Suprapubic skin (tissue), 4 donors: ENCODE data around the gene ARL5B. TPM values are rescaled to one million over a fixed set of nuclear protein-coding genes. Genes with fewer than 3 reads are reported as not detected.

Experiments used
- DNase-seq, 2 donors: peaks; one replicate each; pipeline ENCODE4 v3.0.0-alpha.2; 2019; ENCODE audit warnings: low spot score in 2 of 2
- H3K27ac ChIP-seq: fragments of 200-600 bp; sonication (generic); one replicate; pipeline ENCODE4 v1.5.1; 2019
- H3K27me3 ChIP-seq: fragments of 200-600 bp; sonication (generic); one replicate; pipeline ENCODE4 v1.5.1; 2019
- H3K36me3 ChIP-seq: fragments of 200-600 bp; sonication (generic); one replicate; pipeline ENCODE4 v1.5.1; 2019
- H3K4me1 ChIP-seq: fragments of 200-600 bp; sonication (generic); one replicate; pipeline ENCODE4 v1.5.1; 2019
- H3K4me3 ChIP-seq: fragments of 200-600 bp; sonication (generic); one replicate; pipeline ENCODE4 v1.5.1; 2019; ENCODE audit warnings: mild to moderate bottlenecking
- H3K9me3 ChIP-seq: fragments of 200-600 bp; sonication (generic); one replicate; pipeline ENCODE4 v1.5.1; 2019
- CTCF ChIP-seq, 2 donors: fragments of 200-600 bp in 1 of 2; fragments of 450-650 bp in 1 of 2; sonication (generic) in 1 of 2; IDR thresholded peaks; one replicate each; pipeline ENCODE4 v1.5.1; 2016 to 2019; ENCODE audit warnings: antibody characterized with exemption in 2 of 2, mild to moderate bottlenecking in 1 of 2, moderate library complexity in 1 of 2
- EP300 ChIP-seq: sonication (generic); formaldehyde crosslinking; IDR thresholded peaks from one replicate; pipeline ENCODE4 v1.6.1; 2017; ENCODE audit warnings: antibody characterized with exemption
- POLR2A ChIP-seq, 2 donors: fragments of 450-650 bp; IDR thresholded peaks; one replicate each; pipeline ENCODE4 v1.6.1; 2017; ENCODE audit warnings: antibody characterized with exemption in 2 of 2, mild to moderate bottlenecking in 2 of 2, moderate library complexity in 2 of 2
- POLR2AphosphoS5 ChIP-seq, 3 donors: sonication (generic); formaldehyde crosslinking; IDR thresholded peaks; one replicate each; pipeline ENCODE4 v1.6.1; 2017; ENCODE audit warnings: antibody characterized with exemption in 3 of 3
- WGBS: methylation state at CpG from one replicate; pipeline ENCODE4 v1.1.5; 2018; 5-methylcytosine and 5-hydroxymethylcytosine counted together
- total RNA-seq, 4 donors: library from RNA; depleted of rRNA; stranded (reverse); fragments of >200 nt; gene quantifications; one replicate each; pipeline ENCODE4 v1.1.0, GENCODE V29; 2016

Gene ARL5B
- total RNA-seq, 4 donors from 2014 or later = 11.8 to 17.9 (median 14.5) TPM

- no peak for DNase-seq
- Histone ChIP-seq H3K4me1 (peaks cover 31% of the 10 kb centered on the region), H3K27me3 (no peaks in the 10 kb centered on the region), H3K4me3 (no peak overlapping the region), H3K36me3 (no peaks in the 10 kb centered on the region), H3K27ac (no peak overlapping the region), H3K9me3 (no peaks in the 10 kb centered on the region)
- TF ChIP-seq POLR2A (IDR thresholded peaks at IDR 0.05) = no peak
- no peak for TF ChIP-seq EP300
- no peak for TF ChIP-seq CTCF (IDR thresholded peaks at IDR 0.05)
- TF ChIP-seq POLR2AphosphoS5 (IDR thresholded peaks at IDR 0.05) = no peak
- WGBS = 94% methylated on average over 3 of the region's 3 CpGs
Observed at GRCh38 chr10:18653112-18653511, 6.1 kb upstream of the ARL5B start.

GRCh38 chr10:18656724-18657123, 2.5 kb upstream of the ARL5B start:
- Histone ChIP-seq H3K4me1 (peaks cover 27% of the 10 kb centered on the region), H3K36me3 (no peaks in the 10 kb centered on the region), H3K27ac (no peak overlapping the region), H3K9me3 (no peaks in the 10 kb centered on the region), H3K4me3 (no peak overlapping the region), H3K27me3 (no peaks in the 10 kb centered on the region)
- no peak for DNase-seq
- TF ChIP-seq CTCF (IDR thresholded peaks at IDR 0.05) = no peak
- TF ChIP-seq EP300 = no peak
- TF ChIP-seq POLR2AphosphoS5 (IDR thresholded peaks at IDR 0.05) = no peak
- no peak for TF ChIP-seq POLR2A (IDR thresholded peaks at IDR 0.05)
- 75% methylated on average over 3 of the region's 3 CpGs for WGBS

GRCh38 chr10:18658271-18659124, 733 bp upstream of the ARL5B start:
- peak in 1 of 2 donors; percentile 69 for DNase-seq
- no peak for TF ChIP-seq CTCF (IDR thresholded peaks at IDR 0.05)
- no peak for TF ChIP-seq POLR2AphosphoS5 (IDR thresholded peaks at IDR 0.05)
- TF ChIP-seq EP300 = no peak
- TF ChIP-seq POLR2A (IDR thresholded peaks at IDR 0.05) = no peak

GRCh38 chr10:18659819-18660535, 746 bp downstream of the ARL5B start:
- DNase-seq = no peak
- Histone ChIP-seq H3K27ac (peak overlapping the region; percentile 96), H3K4me3 (peak overlapping the region; percentile 93), H3K4me1 (peaks cover 27% of the 10 kb centered on the region), H3K27me3 (no peaks in the 10 kb centered on the region), H3K9me3 (no peaks in the 10 kb centered on the region), H3K36me3 (no peaks in the 10 kb centered on the region)
- TF ChIP-seq EP300 (no peak), POLR2AphosphoS5 (IDR thresholded peaks at IDR 0.05) (no peak), POLR2A (IDR thresholded peaks at IDR 0.05) (no peak), CTCF (IDR thresholded peaks at IDR 0.05) (no peak)
- WGBS = under 1% methylated on average over 23 of the region's 23 CpGs

More at GRCh38 chr10:18658271-18659124, 733 bp upstream of the ARL5B start:
- Histone ChIP-seq H3K4me1 (peaks cover 26% of the 10 kb centered on the region), H3K27ac (peak overlapping the region; percentile 96), H3K36me3 (no peaks in the 10 kb centered on the region), H3K4me3 (peak overlapping the region; percentile 93), H3K9me3 (no peaks in the 10 kb centered on the region), H3K27me3 (no peaks in the 10 kb centered on the region)
- WGBS = 13% methylated on average over 23 of the region's 23 CpGs
